ENCODE data around the gene CSE1L.
"Not testable (repeated sequence)": the region's sequence is repeated elsewhere in the genome, so short reads cannot be mapped to it uniquely, and the experiment has no call there.

Gene CSE1L, protein sequence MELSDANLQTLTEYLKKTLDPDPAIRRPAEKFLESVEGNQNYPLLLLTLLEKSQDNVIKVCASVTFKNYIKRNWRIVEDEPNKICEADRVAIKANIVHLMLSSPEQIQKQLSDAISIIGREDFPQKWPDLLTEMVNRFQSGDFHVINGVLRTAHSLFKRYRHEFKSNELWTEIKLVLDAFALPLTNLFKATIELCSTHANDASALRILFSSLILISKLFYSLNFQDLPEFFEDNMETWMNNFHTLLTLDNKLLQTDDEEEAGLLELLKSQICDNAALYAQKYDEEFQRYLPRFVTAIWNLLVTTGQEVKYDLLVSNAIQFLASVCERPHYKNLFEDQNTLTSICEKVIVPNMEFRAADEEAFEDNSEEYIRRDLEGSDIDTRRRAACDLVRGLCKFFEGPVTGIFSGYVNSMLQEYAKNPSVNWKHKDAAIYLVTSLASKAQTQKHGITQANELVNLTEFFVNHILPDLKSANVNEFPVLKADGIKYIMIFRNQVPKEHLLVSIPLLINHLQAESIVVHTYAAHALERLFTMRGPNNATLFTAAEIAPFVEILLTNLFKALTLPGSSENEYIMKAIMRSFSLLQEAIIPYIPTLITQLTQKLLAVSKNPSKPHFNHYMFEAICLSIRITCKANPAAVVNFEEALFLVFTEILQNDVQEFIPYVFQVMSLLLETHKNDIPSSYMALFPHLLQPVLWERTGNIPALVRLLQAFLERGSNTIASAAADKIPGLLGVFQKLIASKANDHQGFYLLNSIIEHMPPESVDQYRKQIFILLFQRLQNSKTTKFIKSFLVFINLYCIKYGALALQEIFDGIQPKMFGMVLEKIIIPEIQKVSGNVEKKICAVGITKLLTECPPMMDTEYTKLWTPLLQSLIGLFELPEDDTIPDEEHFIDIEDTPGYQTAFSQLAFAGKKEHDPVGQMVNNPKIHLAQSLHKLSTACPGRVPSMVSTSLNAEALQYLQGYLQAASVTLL

DNA sequence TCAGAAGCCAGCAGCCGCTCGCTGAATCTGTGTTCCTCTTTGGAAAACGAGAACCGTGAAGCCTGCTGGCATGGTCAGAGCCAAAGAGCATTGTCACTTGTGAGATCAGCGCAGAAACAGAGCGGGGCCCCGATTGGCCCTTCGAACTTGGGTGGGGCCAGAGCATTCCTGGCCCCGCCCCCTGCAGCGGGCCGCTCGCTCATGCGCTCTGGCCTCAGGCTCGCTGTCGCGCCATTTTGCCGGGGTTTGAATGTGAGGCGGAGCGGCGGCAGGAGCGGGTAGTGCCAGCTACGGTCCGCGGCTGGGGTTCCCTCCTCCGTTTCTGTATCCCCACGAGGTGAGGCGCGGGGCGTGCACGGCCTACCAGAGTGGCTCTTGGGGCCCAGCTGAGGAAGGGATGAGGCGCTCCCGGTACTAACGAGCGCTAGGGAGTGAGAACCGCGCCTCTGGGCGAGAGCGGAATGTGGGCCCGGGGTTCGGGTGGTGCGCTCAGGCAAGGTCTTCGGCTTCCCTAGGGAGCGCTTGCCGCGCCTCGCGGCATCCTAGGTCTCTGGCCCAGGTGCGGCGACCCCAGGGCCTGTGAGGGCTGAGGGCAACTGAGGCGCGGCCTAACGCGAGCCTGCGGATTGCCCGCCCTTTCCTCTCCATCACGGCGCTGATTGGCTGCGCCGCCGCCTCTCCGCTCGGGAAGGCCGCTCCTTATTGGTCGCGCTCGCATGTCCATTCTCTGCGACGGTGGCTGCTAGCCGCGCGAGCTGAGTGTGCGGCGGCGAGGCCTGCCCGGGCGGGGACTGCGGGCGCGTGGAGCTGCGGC, at the start of gene CSE1L:
TSS of gene CSE1L (plus strand) at position 226 of the 814 bp plus-strand sequence. CDS start 12,152 bp downstream, outside the sequence.
- DNase-seq = peak; percentile 92

GRCh38 chr20:48999890-49000870, 45.9 kb upstream of the CSE1L start:
- no peak for DNase-seq

DNA sequence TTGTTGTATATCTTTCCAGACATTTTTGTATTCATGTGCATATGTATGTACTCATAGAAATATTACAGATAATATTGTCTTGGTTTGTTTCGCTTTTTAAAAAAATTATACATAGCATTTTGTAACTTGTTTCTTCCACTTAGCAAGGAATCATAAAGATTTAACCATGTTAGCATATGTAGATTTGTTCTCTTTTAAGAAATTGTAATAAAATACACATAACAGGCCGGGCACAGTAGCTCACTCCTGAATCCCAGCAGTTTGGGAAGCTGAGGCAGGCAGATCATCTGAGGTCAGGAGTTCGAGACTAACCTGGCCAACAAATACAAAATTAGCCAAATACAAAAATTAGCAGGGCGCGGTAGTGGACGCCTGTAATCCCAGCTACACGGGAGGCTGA, 44.4 kb upstream of the CSE1L start:
- no peak for DNase-seq

- no peak for DNase-seq
These were observed 39.6 kb upstream of the CSE1L start for GRCh38 chr20:49006446-49006980.

GRCh38 chr20:49009899-49010631, 36.0 kb upstream of the CSE1L start:
- no peak for DNase-seq

- DNase-seq = no peak
These were observed 21.9 kb upstream of the CSE1L start for GRCh38 chr20:49024220-49024619.

DNA sequence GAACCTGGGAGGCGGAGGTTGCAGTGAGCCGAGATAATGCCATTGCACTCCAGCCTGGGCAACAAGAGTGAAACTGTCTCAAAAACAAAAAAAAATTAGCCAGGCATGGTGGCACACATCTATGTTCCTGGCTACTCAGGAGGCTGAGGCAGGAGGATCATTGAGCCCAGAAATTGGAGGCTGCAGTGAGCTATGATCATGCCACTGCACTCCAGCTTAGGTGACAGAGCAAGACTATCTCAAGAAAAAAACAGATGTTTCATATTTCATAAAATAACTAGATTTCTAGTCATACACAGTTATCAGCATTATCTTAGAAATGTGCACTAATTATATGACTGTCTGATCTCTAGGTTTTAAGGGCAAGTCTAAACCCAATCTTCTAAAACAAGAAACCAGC, 17.9 kb upstream of the CSE1L start:
- DNase-seq = not testable (repeated sequence)

- no peak for DNase-seq
These were observed 17.4 kb upstream of the CSE1L start for GRCh38 chr20:49028684-49029083.

DNA sequence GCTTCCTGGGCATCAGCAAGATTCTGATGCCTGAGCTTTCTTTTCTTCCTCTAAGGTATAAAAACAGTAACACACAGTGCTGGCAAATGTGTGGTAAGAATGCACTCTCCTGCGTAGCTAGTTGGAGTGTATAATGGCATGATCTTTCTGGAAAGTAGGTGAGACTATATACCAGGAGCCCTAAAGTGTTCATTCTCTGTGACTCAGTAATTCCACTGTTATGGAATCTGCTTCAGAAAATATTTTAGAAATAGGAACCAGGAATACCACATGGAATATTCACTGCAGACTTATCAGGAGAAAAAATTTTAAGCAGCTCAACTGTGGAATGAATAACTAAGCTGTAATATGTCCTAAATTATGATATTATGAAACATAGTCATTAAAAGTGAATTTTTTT, 16.9 kb upstream of the CSE1L start:
- no peak for DNase-seq

DNA sequence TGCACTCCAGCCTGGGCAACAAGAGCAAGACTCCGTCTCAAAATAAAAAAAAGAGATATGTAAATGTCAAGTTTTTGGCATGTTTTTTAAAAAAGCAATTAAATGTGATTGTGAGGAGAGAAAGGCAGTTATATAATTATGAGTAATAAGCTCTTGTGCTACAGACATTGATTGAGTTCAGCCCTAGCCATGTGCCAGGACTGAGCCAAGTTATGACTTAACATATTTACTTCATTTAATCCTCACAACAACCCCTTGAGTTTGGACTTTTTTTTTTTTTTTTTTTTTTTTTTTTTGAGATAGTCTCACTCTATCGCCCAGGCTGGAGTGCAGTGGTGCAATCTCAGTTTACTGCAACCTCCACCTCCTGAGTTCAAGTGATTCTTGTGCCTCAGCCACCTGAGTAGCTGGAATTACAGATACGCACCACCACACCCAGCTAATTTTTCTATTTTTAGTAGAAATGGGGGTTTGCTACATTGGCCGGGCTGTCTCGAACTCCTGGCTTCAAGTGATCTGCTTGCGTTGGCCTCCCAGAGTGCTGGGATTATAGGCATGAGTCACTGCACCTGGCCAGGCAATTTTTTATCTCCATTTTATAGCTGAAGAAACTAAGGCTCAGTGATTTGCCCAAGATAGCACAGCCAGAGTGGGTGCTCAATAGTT, 15.0 kb upstream of the CSE1L start:
- no peak for DNase-seq

GRCh38 chr20:49032455-49032854, 13.7 kb upstream of the CSE1L start:
- no peak for DNase-seq

DNA sequence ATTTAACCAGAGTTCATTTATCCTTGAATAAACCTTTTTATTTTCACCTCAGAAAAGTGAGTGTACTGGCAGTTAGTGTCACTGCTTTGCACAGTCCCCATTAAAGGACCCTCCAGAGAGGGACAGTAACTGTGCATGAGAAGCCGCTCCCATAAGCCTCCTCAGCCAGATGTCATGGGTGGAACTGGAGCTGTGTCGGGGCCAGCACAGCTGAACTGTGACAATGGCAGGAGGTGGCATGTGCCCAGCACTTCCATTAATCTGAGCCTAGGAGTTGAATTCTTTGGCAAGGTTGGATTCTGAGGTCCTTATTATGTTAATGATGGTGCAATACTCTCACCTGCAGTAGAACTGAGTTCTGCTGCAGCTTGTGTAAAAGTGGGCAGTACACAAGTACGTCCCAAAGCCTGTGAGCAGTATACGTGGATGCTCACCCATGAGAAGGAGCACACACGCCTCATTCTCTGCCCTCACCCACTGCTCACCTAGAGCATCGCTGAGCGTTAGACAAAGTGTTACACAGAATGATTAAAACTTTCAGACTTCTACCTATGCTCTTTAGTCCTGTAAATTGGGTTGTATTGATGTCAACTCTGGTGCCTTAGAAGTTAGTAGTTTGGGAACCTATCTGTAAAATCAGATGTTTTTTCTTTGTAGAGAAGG, 11.9 kb upstream of the CSE1L start:
- no peak for DNase-seq

DNA sequence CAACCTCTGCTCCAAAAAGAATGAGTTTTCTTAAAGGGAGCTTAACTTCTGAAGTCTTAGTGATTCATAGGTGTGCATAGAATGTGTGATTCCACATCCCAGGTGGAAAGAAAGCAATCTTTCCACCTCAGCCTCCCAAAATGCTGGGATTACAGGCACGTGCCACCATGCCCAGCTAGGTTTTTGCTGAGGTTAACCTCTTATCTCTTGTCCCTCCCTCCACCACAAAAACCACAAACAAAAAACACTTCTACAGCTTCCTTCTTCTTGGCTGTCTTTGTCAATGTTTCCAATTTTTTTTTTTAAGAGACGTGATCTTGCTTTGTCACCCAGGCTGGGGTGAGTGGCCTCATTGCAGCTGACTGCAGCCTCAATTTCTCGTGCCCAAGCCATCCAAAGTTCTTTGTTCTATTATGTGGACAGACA, 8.1 kb upstream of the CSE1L start:
- DNase-seq = no peak

DNA sequence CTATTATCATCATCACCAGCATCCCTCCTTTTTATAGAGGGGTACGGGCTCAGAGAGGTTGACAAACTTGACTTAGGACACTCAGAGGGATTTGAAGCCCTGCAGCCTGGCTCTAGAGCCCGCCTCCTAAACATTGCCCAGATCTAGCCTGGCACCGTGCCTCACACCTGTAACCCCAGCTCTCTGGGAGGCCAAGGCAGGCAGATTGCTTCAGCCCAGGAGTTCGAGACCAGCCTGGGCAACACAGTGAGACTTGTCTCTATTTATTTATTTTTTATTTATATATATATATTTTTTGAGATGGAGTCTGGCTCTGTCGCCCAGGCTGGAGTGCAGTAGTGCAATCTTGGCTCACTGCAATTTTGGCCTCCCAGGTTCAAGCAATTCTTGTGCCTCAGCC, 6.3 kb upstream of the CSE1L start:
- DNase-seq = no peak

- no peak for DNase-seq
These were observed 3.1 kb upstream of the CSE1L start for GRCh38 chr20:49043000-49043399.

GRCh38 chr20:49045440-49046086, 549 bp upstream of the CSE1L start:
- no peak for DNase-seq

DNA sequence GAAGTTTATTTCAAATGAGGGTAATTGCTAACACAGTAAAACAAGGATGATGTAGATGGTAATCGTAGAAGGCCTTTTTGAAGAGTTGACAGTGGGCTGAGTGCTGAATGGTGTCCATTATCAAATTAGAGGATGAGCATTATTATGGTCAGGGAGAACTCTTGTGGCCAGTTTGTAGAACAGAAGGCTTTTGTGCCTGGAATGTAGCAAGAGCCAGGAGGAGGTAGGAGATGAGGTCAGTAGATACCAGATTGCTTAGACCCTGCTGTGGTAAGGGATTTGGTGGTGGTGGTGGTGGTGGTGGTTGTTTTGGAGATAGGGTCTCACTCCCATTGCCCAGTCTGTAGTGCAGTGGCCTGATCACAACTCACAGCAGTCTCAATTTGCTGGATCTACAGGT, 6.2 kb downstream of the CSE1L start:
- DNase-seq = no peak

DNA sequence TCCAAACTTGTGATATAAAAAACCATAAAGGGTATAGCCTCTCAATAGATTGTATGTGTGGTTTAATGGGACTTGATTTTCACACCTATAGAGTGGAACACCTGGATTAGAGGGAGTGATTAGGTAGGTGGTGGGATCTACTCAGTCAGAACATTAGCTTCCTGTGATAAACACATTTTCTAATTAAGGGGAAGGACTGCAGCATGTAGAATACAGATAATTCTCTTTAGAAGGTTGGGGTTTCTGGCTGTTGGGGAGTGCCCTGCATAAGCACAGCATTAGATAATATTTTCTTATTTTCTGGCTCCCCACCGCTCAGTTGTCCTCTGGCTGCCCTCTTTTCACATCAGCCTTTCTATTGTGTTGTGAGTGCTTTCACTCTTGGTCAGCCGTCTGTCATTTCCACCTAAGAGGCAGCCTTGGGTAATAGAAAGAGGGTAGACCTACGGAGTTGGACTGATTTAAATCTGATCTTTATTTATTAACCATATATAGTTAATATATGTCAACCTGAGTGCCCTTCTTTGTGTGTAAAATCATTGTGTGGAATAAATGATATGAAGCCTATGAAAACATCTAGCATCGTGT, 8.0 kb downstream of the CSE1L start:
- DNase-seq = no peak

DNA sequence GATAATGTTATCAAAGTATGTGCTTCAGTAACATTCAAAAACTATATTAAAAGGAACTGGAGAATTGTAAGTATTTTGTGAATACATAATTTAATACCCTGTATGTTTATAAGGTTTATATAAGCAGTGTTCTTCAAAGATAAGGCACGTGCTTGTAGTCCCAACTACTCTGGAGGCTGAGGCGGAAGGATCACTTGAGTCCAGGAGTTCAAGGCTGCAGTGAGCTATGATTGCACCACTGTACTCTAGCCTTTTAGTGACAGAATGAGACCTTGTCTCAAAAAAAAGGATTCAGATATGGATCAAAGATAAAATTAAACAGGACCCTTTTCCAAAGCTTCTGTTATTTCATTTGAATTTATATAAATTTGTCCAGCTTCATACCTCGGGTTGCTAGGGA, 17.2 kb downstream of the CSE1L start:
- no peak for DNase-seq

Measured in stimulated activated CD4-positive, alpha-beta T cell treated with anti-CD3 and anti-CD28 coated beads, Interleukin-12 subunit alpha, Interleukin-12 subunit beta, amount 100 ng/mL, for 4 hours (primary cell).